Adrenal gland (tissue), 5 donors: ENCODE measurements around the gene CEBPB.

Source experiments
- POLR2A ChIP-seq, 2 donors: fragments of 450-650 bp; IDR thresholded peaks; one replicate each; pipeline ENCODE4 v1.6.1; 2017; ENCODE audit warnings: antibody characterized with exemption in 2 of 2, mild to moderate bottlenecking in 2 of 2, moderate library complexity in 1 of 2
- TF ChIP-seq, protein P1 (sequence below), 6 experiments: fragments of 450-650 bp in 4 of 6; fragments of 200-600 bp in 2 of 6; sonication (generic) in 1 of 6; IDR thresholded peaks; 1 replicate in 5 of 6; 2 replicates in 1 of 6; pipeline versions ENCODE4 v1.5.1 to v1.8.0; 2016 to 2021; ENCODE audit warnings: antibody characterized with exemption in 6 of 6, mild to moderate bottlenecking in 2 of 6, moderate library complexity in 1 of 6
- donor health status: DM: no; HTN: no; CAD: no.

DNA sequence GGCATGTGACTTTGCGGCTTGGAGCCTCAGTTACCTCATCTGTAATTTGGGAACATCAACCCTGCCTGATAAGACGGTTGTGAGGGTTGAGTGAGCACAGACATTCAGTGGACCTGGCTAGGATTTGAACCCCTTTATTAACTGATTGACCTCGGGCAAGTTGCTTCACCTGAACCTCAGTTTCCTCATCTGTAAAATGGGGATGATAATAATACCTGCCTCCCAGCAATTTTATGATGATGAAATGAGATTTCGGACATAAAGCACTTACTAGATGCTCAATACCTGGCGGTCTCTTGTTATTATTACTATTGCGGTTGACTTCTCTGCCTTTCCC is 51.5 kb downstream of the CEBPB start:
- no peak for TF ChIP-seq POLR2A (IDR thresholded peaks at IDR 0.05)
- TF ChIP-seq, protein P1, sequence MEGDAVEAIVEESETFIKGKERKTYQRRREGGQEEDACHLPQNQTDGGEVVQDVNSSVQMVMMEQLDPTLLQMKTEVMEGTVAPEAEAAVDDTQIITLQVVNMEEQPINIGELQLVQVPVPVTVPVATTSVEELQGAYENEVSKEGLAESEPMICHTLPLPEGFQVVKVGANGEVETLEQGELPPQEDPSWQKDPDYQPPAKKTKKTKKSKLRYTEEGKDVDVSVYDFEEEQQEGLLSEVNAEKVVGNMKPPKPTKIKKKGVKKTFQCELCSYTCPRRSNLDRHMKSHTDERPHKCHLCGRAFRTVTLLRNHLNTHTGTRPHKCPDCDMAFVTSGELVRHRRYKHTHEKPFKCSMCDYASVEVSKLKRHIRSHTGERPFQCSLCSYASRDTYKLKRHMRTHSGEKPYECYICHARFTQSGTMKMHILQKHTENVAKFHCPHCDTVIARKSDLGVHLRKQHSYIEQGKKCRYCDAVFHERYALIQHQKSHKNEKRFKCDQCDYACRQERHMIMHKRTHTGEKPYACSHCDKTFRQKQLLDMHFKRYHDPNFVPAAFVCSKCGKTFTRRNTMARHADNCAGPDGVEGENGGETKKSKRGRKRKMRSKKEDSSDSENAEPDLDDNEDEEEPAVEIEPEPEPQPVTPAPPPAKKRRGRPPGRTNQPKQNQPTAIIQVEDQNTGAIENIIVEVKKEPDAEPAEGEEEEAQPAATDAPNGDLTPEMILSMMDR (IDR thresholded peaks at IDR 0.05) = no peak
